HG03108 (cell line): ENCODE data around the gene TRIM46.
A peak's percentile ranks its signal among the peaks of the same experiment; 100 is the strongest.

Source experiments
- ATAC-seq: cut with Tn5 transposase; IDR thresholded peaks from one replicate; pipeline ENCODE4 v1.9.1; 2021; ENCODE audit warnings: moderate library complexity; ENCODE audit not compliant: unreplicated experiment

TRIM46 gene

GRCh38 chr1:155171836-155172731 lies 1.6 kb upstream of the TRIM46 start:
- no peak for ATAC-seq

DNA sequence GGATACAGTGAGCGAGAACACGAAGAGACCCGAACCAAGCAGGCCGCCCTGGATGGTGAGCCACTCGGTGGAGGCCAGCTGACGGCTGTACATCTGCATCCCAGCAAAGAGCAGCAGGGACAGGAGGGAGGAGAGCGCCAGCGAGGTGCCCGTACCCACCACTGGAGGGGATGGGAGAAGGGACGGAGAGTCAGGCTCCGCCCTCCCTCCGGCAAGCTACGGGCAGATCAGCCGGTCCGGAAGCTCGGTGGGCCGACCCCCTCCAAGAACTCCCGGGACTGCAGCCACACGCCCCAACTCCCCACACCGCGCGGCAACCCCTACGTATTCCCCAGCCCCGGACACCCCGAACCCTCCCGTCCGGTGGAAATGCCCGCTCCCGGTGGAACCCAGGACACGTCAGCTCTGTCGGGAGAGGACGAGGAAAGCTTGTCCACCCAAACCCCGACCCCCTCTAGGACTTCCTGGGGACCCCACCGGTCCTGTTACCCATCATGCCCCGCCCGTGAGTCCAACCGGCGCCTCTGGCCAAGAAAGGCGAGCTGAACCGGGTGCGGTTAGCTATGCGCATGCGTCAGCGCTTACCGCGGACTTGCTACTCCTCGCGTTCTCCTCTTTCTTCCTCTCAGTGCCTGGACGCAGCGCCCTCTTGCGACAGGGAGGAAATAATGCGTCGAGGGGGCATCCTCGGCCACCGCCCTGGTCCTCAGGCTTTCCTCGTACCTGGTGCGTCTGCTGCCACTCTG lies 744 bp upstream of the TRIM46 start, which contains the start of gene KRTCAP2:
Gene KRTCAP2, minus strand, starts transcription at position 573 of the 746 bp plus-strand sequence. Its CDS starts 80 bp downstream, at position 493.
- ATAC-seq: peak; percentile 55

DNA sequence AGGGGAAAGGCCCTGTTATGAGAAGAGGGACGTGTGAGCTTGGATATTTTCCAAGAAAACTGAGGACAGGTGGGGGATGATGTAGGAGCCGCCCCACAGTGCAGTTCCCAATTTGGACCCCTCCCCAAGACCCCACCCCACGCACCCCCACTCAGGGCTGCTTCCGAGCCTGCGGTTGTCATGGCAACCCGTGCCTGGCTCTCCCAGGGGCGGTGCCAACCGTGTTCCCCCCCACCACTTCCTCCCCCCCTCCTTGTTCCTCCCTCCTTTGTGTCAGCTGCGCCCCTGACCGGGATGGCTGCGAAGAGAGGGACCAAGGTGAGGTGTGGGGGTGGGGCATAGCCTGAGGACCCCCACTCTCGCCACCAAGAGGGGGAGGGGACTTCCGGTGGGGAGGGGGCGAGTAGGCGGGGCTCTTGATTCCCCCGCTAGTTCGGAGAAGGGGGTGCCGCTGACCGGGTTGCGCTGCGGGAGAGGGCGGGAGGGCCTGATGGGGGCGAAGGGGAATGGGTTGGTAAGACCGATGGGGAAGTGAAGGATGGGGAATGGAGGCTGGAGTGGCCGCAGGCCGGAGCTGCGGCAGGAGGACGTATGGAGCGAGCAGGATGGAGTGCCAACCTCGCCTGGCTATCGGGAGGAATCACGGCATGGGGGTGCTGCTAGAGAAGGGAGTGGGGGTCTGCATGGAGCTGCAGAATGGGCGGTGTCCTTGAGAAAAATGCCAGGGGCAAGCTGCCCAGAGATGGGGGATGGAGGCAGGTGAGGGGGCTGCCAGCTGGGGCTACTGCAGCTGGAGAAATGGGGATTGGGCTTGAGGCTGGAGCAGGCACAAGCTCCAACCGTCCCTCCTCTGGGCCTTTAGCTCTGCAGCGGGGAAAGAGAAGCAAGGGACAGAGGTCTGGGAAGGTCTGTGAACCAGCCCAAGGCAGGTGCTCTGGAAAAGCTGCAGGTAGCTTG lies 953 bp downstream of the TRIM46 start:
- no peak for ATAC-seq

DNA sequence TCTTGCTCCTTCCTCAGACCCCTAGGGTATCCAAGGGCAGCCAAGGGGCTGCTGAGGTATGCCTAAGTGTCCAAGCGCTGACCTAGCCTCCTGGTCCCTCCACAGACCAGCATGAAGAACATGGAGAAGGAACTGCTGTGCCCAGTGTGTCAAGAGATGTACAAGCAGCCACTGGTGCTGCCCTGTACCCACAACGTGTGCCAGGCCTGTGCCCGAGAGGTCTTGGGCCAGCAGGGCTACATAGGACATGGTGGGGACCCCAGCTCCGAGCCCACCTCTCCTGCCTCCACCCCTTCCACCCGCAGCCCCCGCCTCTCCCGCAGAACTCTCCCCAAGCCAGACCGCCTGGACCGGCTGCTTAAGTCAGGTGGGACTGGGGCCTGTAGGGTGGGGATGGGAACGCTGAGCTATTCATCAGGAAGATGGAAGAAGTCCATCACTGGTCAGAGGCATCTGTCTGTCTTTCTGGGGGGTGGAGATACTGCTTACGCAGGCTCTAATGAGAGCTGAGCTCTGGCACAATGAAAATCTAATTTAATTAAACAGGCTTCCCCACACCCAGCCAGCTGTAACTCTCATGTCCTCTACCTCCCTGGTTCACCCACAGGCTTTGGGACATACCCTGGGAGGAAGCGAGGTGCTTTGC lies 1.8 kb downstream of the TRIM46 start:
- no peak for ATAC-seq

DNA sequence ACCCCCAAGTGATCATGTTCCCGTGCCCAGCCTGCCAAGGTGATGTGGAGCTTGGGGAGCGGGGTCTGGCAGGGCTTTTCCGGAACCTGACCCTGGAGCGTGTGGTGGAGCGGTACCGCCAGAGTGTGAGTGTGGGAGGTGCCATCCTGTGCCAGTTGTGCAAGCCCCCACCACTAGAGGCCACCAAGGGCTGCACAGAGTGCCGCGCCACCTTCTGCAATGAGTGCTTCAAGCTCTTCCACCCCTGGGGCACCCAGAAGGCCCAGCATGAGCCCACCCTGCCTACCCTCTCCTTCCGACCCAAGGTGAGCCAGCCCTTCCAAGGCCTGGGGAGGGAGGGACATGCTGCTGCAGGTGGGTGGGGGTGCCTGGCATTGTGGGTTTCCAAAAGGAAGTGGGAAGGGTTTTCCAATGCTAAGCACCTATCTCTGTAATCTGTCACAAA lies 2.3 kb downstream of the TRIM46 start:
- no peak for ATAC-seq

GRCh38 chr1:155176544-155177071 lies 3.0 kb downstream of the TRIM46 start:
- ATAC-seq: no peak

DNA sequence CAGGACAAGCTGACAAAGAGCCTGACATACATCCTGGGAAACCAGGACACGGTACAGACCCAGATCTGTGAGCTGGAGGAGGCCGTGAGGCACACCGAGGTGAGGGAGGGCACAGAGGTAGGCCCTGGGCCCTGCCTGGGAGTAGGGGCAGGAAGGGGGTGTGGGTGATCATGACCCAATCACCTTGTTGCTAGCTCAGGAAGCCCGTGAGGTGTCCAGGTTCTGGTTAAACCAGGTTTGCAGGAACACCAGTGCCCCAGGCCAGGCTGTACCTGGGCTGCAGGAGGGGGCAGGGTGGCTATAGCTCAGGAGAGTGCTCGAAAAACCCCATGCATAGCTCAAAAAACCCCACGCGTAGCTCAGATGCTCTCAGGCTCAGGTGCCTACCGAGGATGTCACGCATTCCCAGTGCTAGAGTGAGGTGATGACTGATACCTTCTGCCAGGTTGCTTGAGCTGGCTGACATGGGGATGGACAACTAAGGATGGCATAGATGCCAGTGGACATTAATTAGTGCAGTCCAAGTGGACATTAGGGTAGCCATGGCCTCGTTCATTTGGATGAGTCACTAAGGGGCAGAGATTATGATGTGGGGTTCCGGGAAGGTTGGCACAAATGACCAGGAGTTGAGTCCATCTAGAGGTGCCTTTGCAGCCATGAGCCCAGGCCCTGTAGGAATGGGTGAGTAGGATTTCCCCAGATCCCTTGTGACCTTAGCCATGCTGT lies 3.7 kb downstream of the TRIM46 start:
- ATAC-seq: no peak

DNA sequence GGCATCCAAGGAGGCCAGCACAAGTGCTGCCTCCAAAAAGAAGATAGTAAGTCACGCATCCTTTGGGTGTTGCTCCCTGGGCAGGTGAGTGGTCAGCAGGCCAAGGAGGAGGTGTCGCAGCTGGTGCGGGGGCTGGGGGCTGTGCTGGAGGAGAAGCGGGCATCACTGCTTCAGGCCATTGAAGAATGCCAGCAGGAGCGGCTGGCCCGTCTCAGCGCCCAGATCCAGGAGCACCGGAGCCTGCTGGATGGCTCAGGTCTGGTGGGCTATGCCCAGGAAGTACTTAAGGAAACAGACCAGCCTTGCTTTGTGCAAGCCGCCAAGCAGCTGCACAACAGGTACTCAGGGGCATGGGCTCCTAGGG lies 4.3 kb downstream of the TRIM46 start:
- no peak for ATAC-seq

GRCh38 chr1:155178441-155179111 lies 4.9 kb downstream of the TRIM46 start:
- ATAC-seq: no peak

DNA sequence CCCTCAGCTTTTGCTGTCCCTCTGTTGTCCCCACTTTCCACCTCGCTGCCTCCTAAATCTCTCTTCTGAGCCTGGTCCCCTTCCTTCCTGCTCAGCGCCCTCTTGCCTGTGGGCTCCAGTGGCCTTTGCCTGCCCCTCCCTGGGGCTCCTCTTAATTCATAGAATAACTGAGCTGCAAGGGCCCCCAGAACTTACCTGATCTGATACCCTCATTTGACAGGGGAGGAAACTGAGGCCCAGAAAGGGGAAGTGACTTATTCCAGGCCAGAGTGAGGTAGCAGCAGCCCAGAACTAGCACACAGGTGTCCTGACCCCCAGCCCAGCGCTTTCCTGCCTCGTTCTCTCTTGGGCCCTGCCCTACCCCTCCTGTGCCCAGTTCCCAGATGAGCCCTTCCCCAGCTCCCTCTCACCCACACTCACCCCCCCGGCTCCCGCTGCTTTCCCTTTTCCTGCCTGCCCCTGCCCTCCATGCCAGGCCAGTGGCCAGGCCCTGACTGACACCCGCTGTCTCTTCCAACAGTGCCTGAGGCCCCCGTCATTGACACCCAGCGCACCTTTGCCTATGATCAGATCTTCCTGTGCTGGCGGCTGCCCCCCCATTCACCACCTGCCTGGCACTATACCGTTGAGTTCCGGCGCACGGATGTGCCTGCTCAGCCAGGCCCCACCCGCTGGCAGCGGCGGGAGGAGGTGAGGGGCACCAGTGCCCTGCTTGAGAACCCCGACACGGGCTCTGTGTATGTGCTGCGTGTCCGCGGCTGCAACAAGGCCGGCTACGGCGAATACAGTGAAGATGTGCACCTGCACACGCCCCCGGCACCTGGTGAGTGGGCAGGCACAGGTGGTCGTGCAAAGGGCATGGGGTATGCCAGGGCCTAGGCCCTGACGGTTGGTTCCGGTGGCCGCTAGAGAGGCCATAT lies 5.7 kb downstream of the TRIM46 start:
- no peak for ATAC-seq

DNA sequence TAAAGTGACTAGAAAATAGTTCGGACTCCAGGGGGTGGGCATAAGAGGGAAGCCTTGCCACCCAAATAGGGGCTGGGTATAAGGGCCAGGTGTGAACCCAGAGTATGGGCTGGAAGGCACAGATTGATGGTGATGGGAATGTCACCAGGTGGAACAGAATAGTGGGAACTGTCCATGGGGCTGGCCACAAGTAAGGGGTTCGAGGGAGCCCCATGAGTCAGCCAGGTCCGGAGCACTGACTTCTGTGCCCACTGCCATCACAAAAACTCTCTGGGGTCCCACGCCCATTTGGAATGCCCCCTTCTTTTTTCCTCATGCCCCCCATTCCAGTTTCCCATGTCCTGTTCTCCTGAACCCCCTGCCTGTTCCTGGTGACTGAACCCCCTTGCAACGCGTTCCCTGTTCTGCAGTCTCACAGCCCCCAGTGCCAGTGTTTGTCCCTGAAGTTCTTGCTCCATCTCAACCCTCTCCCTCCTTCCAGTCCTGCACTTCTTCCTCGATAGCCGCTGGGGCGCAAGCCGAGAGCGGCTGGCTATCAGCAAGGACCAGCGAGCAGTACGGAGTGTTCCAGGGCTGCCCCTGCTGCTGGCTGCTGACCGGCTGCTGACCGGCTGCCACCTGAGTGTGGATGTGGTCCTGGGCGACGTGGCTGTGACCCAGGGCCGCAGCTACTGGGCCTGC lies 7.9 kb downstream of the TRIM46 start:
- ATAC-seq: no peak

DNA sequence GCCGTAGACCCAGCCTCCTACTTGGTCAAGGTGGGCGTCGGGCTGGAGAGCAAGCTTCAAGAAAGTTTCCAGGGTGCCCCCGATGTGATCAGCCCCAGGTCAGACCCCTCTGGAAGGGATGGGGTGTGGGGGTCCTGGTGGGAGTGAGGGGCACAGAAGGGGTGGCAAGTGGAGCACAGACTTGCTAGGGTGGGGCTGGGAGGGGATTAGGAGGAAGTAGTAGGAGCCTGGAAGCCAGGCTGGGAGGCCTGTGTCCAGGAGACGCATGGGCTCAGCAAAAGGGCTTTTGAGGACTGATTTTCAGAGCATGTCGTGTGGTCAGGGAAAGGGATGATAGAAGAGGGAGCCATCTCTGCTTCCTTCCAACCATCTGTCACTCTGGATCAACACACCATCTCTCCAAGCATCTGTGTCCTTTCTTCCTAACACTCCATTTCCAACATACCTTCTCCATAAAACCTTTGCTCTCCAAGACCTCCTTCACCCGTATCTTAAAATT lies 8.5 kb downstream of the TRIM46 start:
- no peak for ATAC-seq

- ATAC-seq: no peak
These were observed 10.1 kb downstream of the TRIM46 start for GRCh38 chr1:155183775-155184221.

- no peak for ATAC-seq
These were observed 10.7 kb downstream of the TRIM46 start for GRCh38 chr1:155184351-155184811.

GRCh38 chr1:155184835-155185782 lies 11.5 kb downstream of the TRIM46 start:
- ATAC-seq: peak; percentile 84

DNA sequence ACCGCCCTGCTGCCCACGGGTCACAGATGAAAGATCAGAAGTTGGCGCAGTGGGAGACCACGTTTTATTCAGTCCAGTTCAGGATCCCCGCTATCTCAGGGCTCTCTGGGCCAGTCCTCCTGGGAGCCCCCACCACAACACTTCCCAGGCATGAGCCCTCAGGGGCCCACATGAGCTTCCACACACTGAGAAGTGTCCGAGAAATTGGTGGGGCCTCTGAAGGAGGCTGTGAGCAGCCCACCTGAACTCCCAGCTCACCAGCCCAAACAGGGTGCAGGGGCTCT lies 12.1 kb downstream of the TRIM46 start:
- ATAC-seq: no peak
